Measurements from ENCODE around the gene PAX4.

GRCh38 chr7:127595737-127596136 lies 22.2 kb downstream of the PAX4 start:
- TF ChIP-seq POLR2AphosphoS5 (IDR thresholded peaks at IDR 0.05) (no peak), POLR2A (IDR thresholded peaks at IDR 0.05) (no peak)
